Islet precursor cell (in vitro differentiated cells): ENCODE data around the gene MRC1.
"Not testable (repeated sequence)": the region's sequence is repeated elsewhere in the genome, so short reads cannot be mapped to it uniquely, and the experiment has no call there.

Experiments used
- DNase-seq: peaks from one replicate; pipeline ENCODE4 v3.0.0-alpha.2; 2018

MRC1 gene

GRCh38 chr10:17910125-17910789 is 101.1 kb downstream of the MRC1 start:
- peak; percentile 57 for DNase-seq

GRCh38 chr10:17912754-17913153 is 103.6 kb downstream of the MRC1 start:
- DNase-seq: no peak

GRCh38 chr10:17913604-17914003 is 104.5 kb downstream of the MRC1 start:
- DNase-seq: no peak

- DNase-seq: no peak
Measured at GRCh38 chr10:17914169-17915045, 105.3 kb downstream of the MRC1 start.

- DNase-seq: no peak
Measured at GRCh38 chr10:17915181-17915580, 106.0 kb downstream of the MRC1 start.

GRCh38 chr10:17918187-17918903 is 109.2 kb downstream of the MRC1 start:
- DNase-seq: no peak

GRCh38 chr10:17921378-17921777 is 112.2 kb downstream of the MRC1 start:
- no peak for DNase-seq

- peak; percentile 64 for DNase-seq
Measured at GRCh38 chr10:17923728-17924127, 114.6 kb downstream of the MRC1 start.

- no peak for DNase-seq
Measured at GRCh38 chr10:17943033-17943745, 134.0 kb downstream of the MRC1 start.

- DNase-seq: not testable (repeated sequence)
Measured at GRCh38 chr10:17950269-17950668, 141.1 kb downstream of the MRC1 start.

- no peak for DNase-seq
Measured at GRCh38 chr10:17950726-17951125, 141.6 kb downstream of the MRC1 start.

GRCh38 chr10:17951868-17952371 is 142.8 kb downstream of the MRC1 start, which contains the start of gene SLC39A12:
Gene SLC39A12, plus strand, starts transcription at chr10:17951918. Its CDS starts 1,359 bp downstream, at chr10:17953277.
- DNase-seq: no peak

GRCh38 chr10:17954372-17954771 is 145.2 kb downstream of the MRC1 start:
- DNase-seq: not testable (repeated sequence)

GRCh38 chr10:17954861-17955260 is 145.7 kb downstream of the MRC1 start:
- DNase-seq: no peak

- DNase-seq: no peak
Measured at GRCh38 chr10:17958049-17958448, 148.9 kb downstream of the MRC1 start.

GRCh38 chr10:17959870-17960269 is 150.7 kb downstream of the MRC1 start:
- no peak for DNase-seq
